ENCODE measurements around the gene APRT.

The APRT gene

DNA sequence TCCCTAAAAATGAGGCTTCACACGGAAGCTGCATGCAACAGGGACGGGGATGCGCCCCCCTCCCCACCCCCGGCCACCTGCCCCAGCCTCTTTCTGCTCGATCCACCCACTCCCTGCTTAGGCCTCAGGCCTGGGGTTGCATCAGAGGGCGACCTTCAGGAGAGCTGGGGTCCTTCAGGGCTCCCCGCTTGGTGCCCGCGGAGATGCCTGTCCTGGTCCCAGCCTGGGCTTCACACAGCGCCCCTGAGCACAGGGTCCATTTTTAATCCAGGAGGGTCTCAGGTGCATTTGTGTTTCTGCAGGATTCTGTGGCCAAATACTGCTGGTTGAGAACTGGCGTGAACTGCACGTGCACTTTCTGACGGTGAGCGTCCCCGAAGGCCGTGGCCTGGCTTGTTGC is 7.4 kb upstream of the APRT start:
- Histone ChIP-seq H3K27ac (no peak overlapping the region), H3K9me3 (ENCODE audit: severe bottlenecking) (no peaks in the 10 kb centered on the region), H3K4me3 (ENCODE audit: low read depth, low read length) (no peak overlapping the region), H3K36me3 (no peaks in the 10 kb centered on the region), H3K27me3 (ENCODE audit: insufficient read depth, low read depth, severe bottlenecking) (no peaks in the 10 kb centered on the region)
- TF ChIP-seq, protein P1, sequence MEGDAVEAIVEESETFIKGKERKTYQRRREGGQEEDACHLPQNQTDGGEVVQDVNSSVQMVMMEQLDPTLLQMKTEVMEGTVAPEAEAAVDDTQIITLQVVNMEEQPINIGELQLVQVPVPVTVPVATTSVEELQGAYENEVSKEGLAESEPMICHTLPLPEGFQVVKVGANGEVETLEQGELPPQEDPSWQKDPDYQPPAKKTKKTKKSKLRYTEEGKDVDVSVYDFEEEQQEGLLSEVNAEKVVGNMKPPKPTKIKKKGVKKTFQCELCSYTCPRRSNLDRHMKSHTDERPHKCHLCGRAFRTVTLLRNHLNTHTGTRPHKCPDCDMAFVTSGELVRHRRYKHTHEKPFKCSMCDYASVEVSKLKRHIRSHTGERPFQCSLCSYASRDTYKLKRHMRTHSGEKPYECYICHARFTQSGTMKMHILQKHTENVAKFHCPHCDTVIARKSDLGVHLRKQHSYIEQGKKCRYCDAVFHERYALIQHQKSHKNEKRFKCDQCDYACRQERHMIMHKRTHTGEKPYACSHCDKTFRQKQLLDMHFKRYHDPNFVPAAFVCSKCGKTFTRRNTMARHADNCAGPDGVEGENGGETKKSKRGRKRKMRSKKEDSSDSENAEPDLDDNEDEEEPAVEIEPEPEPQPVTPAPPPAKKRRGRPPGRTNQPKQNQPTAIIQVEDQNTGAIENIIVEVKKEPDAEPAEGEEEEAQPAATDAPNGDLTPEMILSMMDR (IDR thresholded peaks at IDR 0.05; ENCODE audit: low read depth, low read length), result no peak
- no peak for DNase-seq

DNA sequence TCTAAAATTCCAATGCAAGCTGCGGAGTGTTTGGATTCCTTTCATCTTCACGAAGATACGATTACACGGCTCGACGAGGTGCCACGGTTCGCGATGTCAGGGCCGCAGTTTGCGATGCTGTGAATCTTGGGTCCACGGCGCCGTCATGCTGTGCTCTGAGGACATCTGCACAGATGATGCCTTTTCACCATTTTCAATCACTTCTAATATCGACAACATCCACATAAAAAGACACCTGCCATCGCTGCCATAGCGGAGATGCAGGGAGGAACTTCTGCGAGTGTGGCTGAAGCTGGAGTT is 6.8 kb upstream of the APRT start:
- no peak for DNase-seq
- TF ChIP-seq, protein P1 (IDR thresholded peaks at IDR 0.05; ENCODE audit: low read depth, low read length), result no peak

DNA sequence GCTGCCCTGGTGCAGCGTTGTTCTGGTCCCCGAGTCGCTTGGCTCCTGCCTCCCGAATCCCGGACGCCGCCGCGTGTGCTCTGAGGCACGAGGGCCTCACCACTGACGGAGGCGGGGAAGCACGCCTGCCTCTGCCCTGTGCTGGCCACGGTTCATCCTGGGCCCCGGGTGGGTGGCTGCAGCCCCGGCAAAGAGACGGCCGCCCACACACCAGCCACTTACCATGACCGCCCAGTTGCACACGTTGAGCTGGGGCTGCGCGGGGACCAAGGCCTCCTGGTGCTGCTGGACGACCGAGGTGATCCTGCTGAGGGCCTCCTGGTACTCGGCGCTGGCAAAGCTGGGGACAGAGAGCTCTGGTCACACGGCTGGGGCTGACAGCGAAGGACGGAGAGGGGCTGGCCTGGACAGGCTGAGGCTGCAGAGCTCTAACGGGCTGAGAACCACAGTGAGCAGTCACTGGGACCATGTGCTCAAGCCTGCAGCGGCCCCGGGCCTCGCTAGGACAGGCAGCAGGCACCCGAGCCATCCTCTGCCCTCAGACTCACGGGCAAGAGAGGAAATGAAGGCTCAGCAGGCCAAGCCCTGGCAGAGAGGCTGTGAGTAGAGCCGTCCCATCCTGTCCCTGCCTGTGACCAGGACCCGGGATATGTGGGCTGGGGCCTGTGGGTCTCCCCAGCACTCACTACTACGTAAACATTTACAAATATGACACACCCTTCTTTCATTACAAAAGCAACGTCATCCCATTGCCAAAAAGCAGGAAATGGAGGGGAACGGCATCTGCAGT is 6.3 kb upstream of the APRT start:
- TF ChIP-seq, protein P1 (IDR thresholded peaks at IDR 0.05; ENCODE audit: low read depth, low read length), result no peak
- Histone ChIP-seq H3K4me3 (ENCODE audit: low read depth, low read length) (no peak overlapping the region), H3K36me3 (no peaks in the 10 kb centered on the region), H3K9me3 (ENCODE audit: severe bottlenecking) (no peaks in the 10 kb centered on the region), H3K27me3 (ENCODE audit: insufficient read depth, low read depth, severe bottlenecking) (no peaks in the 10 kb centered on the region), H3K27ac (no peak overlapping the region)
- no peak for DNase-seq

More for the DNA sequence above, 6.8 kb upstream of the APRT start:
- no peaks in the 10 kb centered on the region for H3K9me3 ChIP-seq (ENCODE audit: severe bottlenecking)
- no peak overlapping the region for H3K4me3 ChIP-seq (ENCODE audit: low read depth, low read length)
- H3K27me3 ChIP-seq (ENCODE audit: insufficient read depth, low read depth, severe bottlenecking), result no peaks in the 10 kb centered on the region
- H3K27ac ChIP-seq, result no peak overlapping the region
- H3K36me3 ChIP-seq, result no peaks in the 10 kb centered on the region

DNA sequence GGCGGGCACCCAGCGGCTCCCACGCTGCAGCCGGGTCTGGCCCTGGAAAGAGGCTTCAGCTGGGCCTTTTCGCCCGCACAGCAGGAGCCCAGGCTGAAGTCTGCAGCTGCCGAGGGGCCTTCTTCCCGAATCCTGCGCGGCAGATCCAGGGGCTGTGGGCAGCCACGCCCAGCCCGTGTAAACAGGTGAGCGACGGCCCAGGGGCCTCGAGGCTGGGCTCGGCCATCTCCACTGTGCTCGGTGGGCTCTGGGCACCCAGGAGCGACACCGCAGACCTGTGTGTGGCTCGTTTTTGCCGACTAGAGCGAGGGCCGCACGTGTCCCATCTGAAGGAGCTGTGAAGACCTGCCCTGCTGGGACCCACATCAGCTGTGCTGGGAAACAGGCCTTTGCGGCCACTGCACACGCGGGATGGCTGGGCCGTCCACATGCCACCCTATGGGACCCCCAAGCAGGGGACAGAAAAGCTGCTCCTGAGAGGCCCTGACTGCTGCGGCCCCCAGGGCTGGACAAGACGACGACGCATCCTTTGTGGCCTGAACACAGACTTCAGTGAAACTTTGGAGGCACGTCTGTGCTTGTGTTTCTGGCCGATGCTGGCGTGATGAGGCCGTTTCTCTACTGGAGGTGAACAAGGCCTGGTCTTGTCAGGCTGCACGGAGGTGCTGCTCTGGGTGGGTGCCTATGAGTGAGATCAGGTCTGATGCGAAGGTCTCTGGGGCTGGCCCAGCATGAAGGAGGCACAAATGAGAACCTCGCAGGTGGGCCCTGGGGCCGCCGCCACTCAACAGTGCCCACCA is 5.2 kb upstream of the APRT start:
- no peak for DNase-seq
- Histone ChIP-seq H3K36me3 (no peaks in the 10 kb centered on the region), H3K4me3 (ENCODE audit: low read depth, low read length) (no peak overlapping the region), H3K27ac (no peak overlapping the region), H3K27me3 (ENCODE audit: insufficient read depth, low read depth, severe bottlenecking) (no peaks in the 10 kb centered on the region), H3K9me3 (ENCODE audit: severe bottlenecking) (no peaks in the 10 kb centered on the region)
- TF ChIP-seq, protein P1 (IDR thresholded peaks at IDR 0.05; ENCODE audit: low read depth, low read length), result no peak

DNA sequence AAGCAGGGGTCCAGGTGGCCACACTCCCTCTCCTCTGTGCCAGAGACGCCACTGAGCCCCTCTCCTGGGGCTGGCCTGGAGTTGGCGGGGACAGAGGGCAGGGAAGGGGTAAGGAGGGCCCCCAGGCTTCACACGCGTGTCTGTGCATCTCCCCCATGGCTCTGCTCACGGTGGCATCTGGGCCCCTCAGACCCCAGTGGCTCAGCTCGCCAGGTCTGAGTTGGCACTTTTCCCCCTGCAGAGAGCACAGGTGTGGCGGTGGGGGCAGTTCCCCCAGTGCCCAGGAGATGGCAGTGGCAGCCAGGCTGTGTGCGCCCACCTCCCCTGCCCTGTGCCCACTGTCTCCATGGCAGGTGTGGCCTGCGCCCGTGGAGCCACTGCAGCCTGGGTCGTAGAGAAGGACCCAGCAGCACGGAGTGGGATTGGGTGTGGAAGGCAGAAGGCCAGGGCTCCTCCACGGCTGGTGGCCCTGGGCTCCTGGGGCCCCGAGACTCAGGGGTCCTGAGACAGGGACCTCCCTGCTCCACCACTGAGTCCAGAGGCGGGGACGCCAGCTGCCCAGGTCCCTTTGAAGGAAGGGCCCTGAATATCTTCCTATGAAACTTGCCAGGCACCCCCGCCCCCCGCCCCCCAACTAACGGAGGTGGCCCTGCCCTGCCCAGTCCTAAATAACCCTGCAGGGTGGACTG is 4.3 kb upstream of the APRT start:
- no peaks in the 10 kb centered on the region for H3K9me3 ChIP-seq (ENCODE audit: severe bottlenecking)
- DNase-seq, result peak; percentile 49
- no peak overlapping the region for H3K27ac ChIP-seq
- no peaks in the 10 kb centered on the region for H3K36me3 ChIP-seq
- H3K4me3 ChIP-seq (ENCODE audit: low read depth, low read length), result no peak overlapping the region
- H3K27me3 ChIP-seq (ENCODE audit: insufficient read depth, low read depth, severe bottlenecking), result no peaks in the 10 kb centered on the region
- TF ChIP-seq, protein P1 (IDR thresholded peaks at IDR 0.05; ENCODE audit: low read depth, low read length), result peak; percentile 79
